ENCODE measurements around the gene RNF207. TPM values are rescaled to one million over a fixed set of nuclear protein-coding genes. Genes with fewer than 3 reads are reported as not detected.

RNF207 gene
- total RNA-seq, 3 donors from 2014 or later, result 35.4 to 63.9 (median 35.9) TPM

GRCh38 chr1:6245086-6245868 is 39.4 kb downstream of the RNF207 start:
- Histone ChIP-seq H3K4me1 (ENCODE audit: low read depth) (peaks cover 18% of the 10 kb centered on the region), H3K36me3 (ENCODE audit: low read depth) (no peaks in the 10 kb centered on the region), H3K4me3 (no peak overlapping the region), H3K9me3 (no peaks in the 10 kb centered on the region)
- ATAC-seq (peak; percentile 85), DNase-seq (peak; percentile 81 to 89 (median 88))
- intact Hi-C loops (cut with DNase I, micrococcal nuclease), result loop anchor here (5.0 to 10.0 kb wide), 2 partner anchors 92 to 160 kb away; no protein-coding TSS in a partner anchor
- peak; percentile 75 for TF ChIP-seq CTCF (IDR thresholded peaks at IDR 0.05)

- ATAC-seq (peak; percentile 24), DNase-seq (peak in 2 of 3 donors; percentile 68 to 74)
- TF ChIP-seq CTCF (IDR thresholded peaks at IDR 0.05), result no peak
- Histone ChIP-seq H3K4me3 (no peak overlapping the region), H3K36me3 (ENCODE audit: low read depth) (no peaks in the 10 kb centered on the region), H3K4me1 (ENCODE audit: low read depth) (peaks cover 18% of the 10 kb centered on the region), H3K9me3 (no peaks in the 10 kb centered on the region)
- intact Hi-C loops (cut with DNase I, micrococcal nuclease), result loop anchor here (2.0 to 10.0 kb wide), 3 partner anchors 91 to 159 kb away; no protein-coding TSS in a partner anchor
Observed at GRCh38 chr1:6245869-6246496, 40.1 kb downstream of the RNF207 start.

- TF ChIP-seq CTCF (IDR thresholded peaks at IDR 0.05), result peak; percentile 82
- DNase-seq (peak; percentile 76 to 86 (median 85)), ATAC-seq (peak; percentile 70)
- Histone ChIP-seq H3K4me1 (ENCODE audit: low read depth) (peaks cover 17% of the 10 kb centered on the region), H3K9me3 (no peaks in the 10 kb centered on the region), H3K4me3 (no peak overlapping the region), H3K36me3 (ENCODE audit: low read depth) (no peaks in the 10 kb centered on the region)
- intact Hi-C loops (cut with DNase I, micrococcal nuclease), result loop anchor here (2.0 to 10.0 kb wide), 3 partner anchors 91 to 158 kb away; no protein-coding TSS in a partner anchor
Observed at GRCh38 chr1:6246497-6247467, 40.9 kb downstream of the RNF207 start.

GRCh38 chr1:6247651-6248050 is 41.7 kb downstream of the RNF207 start:
- H3K9me3 ChIP-seq, result no peaks in the 10 kb centered on the region
- ATAC-seq, result no peak
- intact Hi-C loops (cut with DNase I, micrococcal nuclease), result loop anchor here (2.0 to 10.0 kb wide), 3 partner anchors 90 to 157 kb away; no protein-coding TSS in a partner anchor
- no peak overlapping the region for H3K4me3 ChIP-seq
- no peak for TF ChIP-seq CTCF (IDR thresholded peaks at IDR 0.05)
- peaks cover 10% of the 10 kb centered on the region for H3K4me1 ChIP-seq (ENCODE audit: low read depth)
- no peak for DNase-seq
- no peaks in the 10 kb centered on the region for H3K36me3 ChIP-seq (ENCODE audit: low read depth)

All from mucosa of descending colon (tissue), 3 donors.